Activated CD8-positive, alpha-beta T cell treated with anti-CD3 and anti-CD28 coated beads for 36 hours (primary cell): ENCODE results near the gene ITSN2. TPM values are rescaled to one million over a fixed set of nuclear protein-coding genes. Genes with fewer than 3 reads are reported as not detected.

Experiments
- ATAC-seq: fragments of 200-7000 bp; cut with Tn5 transposase; one replicate; pipeline ENCODE4 v1.10.0; 2021; ENCODE audit warnings: mild to moderate bottlenecking, moderate library complexity
- CTCF ChIA-PET: fragments of 350-600 bp; sonication (Branson Sonifier 250); formaldehyde crosslinking; loops from one replicate; lab custom pipeline; 2021; ENCODE audit warnings: antibody characterized with exemption; lab: Charles Lee
- POLR2A ChIA-PET: fragments of 350-600 bp; sonication (Branson Sonifier 250); formaldehyde crosslinking; loops from one replicate; lab custom pipeline; 2021; ENCODE audit warnings: antibody characterized with exemption; lab: Charles Lee
- DNase-seq: peaks from one replicate; pipeline ENCODE4 v3.0.0-alpha.2; 2020
- H3K27ac Mint-ChIP-seq: one replicate; pipeline ENCODE4 v1.8.0; 2021; ENCODE audit warnings: mild to moderate bottlenecking, mixed read lengths
- H3K27me3 Mint-ChIP-seq: one replicate; pipeline ENCODE4 v1.8.0; 2021; ENCODE audit warnings: mixed read lengths
- H3K36me3 Mint-ChIP-seq: one replicate; pipeline ENCODE4 v1.8.0; 2021; ENCODE audit warnings: low read depth, mixed read lengths
- H3K4me1 Mint-ChIP-seq: one replicate; pipeline ENCODE4 v1.8.0; 2021; ENCODE audit warnings: low read depth, mixed read lengths
- H3K4me3 Mint-ChIP-seq: one replicate; pipeline ENCODE4 v1.8.0; 2021; ENCODE audit warnings: mild to moderate bottlenecking, moderate library complexity, mixed read lengths
- H3K9me3 Mint-ChIP-seq: one replicate; pipeline ENCODE4 v1.8.0; 2021; ENCODE audit warnings: mixed read lengths
- CTCF ChIP-seq: fragments of 200-600 bp; IDR thresholded peaks from one replicate; pipeline ENCODE4 v1.8.0; 2022; ENCODE audit warnings: antibody characterized with exemption, mild to moderate bottlenecking
- intact Hi-C: fragments of 100-400 bp; cut with micrococcal nuclease; formaldehyde crosslinking; loops from one replicate; pipeline ENCODE4 v1.10.0; 2022
- total RNA-seq, 2 experiments: library from RNA; stranded (reverse); gene quantifications; one replicate each; pipeline ENCODE4 v1.2.3, GENCODE V29; 2021

The ITSN2 gene
- total RNA-seq, 2 experiments from 2014 or later: 44.0 to 48.6 TPM

DNA sequence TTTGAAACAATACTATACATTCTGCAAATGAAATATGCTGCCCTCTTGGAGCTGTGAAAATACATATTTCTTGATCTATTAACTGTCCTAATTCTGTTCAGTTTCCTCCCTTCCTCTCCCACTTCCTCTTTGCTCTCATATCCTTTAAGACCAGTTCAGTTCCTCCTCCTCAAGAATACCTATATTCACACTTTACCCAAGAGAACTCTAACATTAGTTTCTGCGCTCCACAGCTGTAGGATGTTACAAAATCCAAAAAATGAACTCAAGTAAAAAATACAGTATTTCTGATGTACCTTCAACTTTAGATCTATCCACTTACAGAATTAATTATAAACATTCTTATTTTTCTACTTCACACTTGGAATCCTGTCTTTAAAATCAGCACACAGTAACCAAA lies 5.4 kb downstream of the ITSN2 start:
- H3K4me3 Mint-ChIP-seq: no peak overlapping the region
- H3K36me3 Mint-ChIP-seq: peaks cover 9% of the 10 kb centered on the region
- CTCF ChIA-PET: no interaction called here
- DNase-seq: no peak
- H3K27me3 Mint-ChIP-seq: no peaks in the 10 kb centered on the region
- H3K4me1 Mint-ChIP-seq: peaks cover 63% of the 10 kb centered on the region
- POLR2A ChIA-PET: no interaction called here
- H3K27ac Mint-ChIP-seq: peak overlapping the region; percentile 3
- intact Hi-C loops: no loop called here
- no peak for TF ChIP-seq CTCF
- H3K9me3 Mint-ChIP-seq: peaks cover 3% of the 10 kb centered on the region
- ATAC-seq: no peak

GRCh38 chr2:24354395-24354794 lies 5.9 kb downstream of the ITSN2 start:
- Mint-ChIP-seq H3K27me3 (no peaks in the 10 kb centered on the region), H3K4me1 (peaks cover 69% of the 10 kb centered on the region), H3K36me3 (peaks cover 9% of the 10 kb centered on the region), H3K9me3 (peaks cover 3% of the 10 kb centered on the region), H3K4me3 (no peak overlapping the region), H3K27ac (no peak overlapping the region)
- ATAC-seq: no peak
- CTCF ChIA-PET: no interaction called here
- no peak for TF ChIP-seq CTCF
- intact Hi-C loops: no loop called here
- POLR2A ChIA-PET: interaction anchor here (1.0 kb wide), 1 partner anchor 225 kb away, joined by 3 read pairs; no protein-coding TSS in a partner anchor
- no peak for DNase-seq

GRCh38 chr2:24353973-24354372 lies 6.4 kb downstream of the ITSN2 start:
- Mint-ChIP-seq H3K27ac (no peak overlapping the region), H3K9me3 (peaks cover 3% of the 10 kb centered on the region), H3K36me3 (peaks cover 9% of the 10 kb centered on the region), H3K4me1 (peaks cover 73% of the 10 kb centered on the region), H3K4me3 (no peak overlapping the region), H3K27me3 (no peaks in the 10 kb centered on the region)
- CTCF ChIA-PET: no interaction called here
- TF ChIP-seq CTCF: no peak
- POLR2A ChIA-PET: interaction anchor here (1.0 kb wide), 1 partner anchor 225 kb away, joined by 3 read pairs; no protein-coding TSS in a partner anchor
- ATAC-seq: no peak
- DNase-seq: no peak
- intact Hi-C loops: no loop called here

DNA sequence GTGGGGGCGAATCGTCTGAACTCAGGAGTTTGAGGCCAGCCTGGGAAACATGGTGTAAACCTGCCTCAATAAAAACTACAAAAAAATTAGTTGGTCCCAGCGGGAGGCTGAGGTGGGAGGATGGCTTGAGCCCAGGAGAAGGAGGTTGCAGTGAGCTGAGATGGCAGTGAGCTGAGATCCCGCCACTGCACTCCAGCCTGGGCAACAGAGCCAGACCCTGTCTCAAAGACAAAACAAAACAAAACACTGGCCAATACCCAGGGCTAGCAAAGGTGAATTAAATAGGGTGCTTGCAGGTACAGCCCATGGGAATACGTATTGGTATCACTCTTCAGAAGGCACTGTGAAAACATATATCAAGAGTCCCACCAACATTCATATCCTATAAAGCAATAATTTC lies 7.0 kb downstream of the ITSN2 start:
- Mint-ChIP-seq H3K4me1 (peaks cover 73% of the 10 kb centered on the region), H3K27ac (no peak overlapping the region), H3K4me3 (no peak overlapping the region), H3K36me3 (peaks cover 9% of the 10 kb centered on the region), H3K27me3 (no peaks in the 10 kb centered on the region), H3K9me3 (peaks cover 3% of the 10 kb centered on the region)
- no peak for TF ChIP-seq CTCF
- intact Hi-C loops: no loop called here
- ATAC-seq (no peak), DNase-seq (no peak)
- CTCF ChIA-PET: no interaction called here
- POLR2A ChIA-PET: interaction anchor here (1.0 kb wide), 1 partner anchor 226 kb away, joined by 3 read pairs; no protein-coding TSS in a partner anchor

GRCh38 chr2:24352664-24353063 lies 7.7 kb downstream of the ITSN2 start:
- ChIA-PET POLR2A (no interaction called here), CTCF (no interaction called here)
- H3K27me3 Mint-ChIP-seq: no peaks in the 10 kb centered on the region
- no peak overlapping the region for H3K4me3 Mint-ChIP-seq
- H3K36me3 Mint-ChIP-seq: peaks cover 9% of the 10 kb centered on the region
- no peak for TF ChIP-seq CTCF
- H3K4me1 Mint-ChIP-seq: peaks cover 71% of the 10 kb centered on the region
- H3K27ac Mint-ChIP-seq: no peak overlapping the region
- peaks cover 3% of the 10 kb centered on the region for H3K9me3 Mint-ChIP-seq
- DNase-seq (no peak), ATAC-seq (no peak)
- intact Hi-C loops: no loop called here
